ENCODE results near the gene BABAM1.
"Not testable (repeated sequence)": the region's sequence is repeated elsewhere in the genome, so short reads cannot be mapped to it uniquely, and the experiment has no call there.

Gene BABAM1

DNA sequence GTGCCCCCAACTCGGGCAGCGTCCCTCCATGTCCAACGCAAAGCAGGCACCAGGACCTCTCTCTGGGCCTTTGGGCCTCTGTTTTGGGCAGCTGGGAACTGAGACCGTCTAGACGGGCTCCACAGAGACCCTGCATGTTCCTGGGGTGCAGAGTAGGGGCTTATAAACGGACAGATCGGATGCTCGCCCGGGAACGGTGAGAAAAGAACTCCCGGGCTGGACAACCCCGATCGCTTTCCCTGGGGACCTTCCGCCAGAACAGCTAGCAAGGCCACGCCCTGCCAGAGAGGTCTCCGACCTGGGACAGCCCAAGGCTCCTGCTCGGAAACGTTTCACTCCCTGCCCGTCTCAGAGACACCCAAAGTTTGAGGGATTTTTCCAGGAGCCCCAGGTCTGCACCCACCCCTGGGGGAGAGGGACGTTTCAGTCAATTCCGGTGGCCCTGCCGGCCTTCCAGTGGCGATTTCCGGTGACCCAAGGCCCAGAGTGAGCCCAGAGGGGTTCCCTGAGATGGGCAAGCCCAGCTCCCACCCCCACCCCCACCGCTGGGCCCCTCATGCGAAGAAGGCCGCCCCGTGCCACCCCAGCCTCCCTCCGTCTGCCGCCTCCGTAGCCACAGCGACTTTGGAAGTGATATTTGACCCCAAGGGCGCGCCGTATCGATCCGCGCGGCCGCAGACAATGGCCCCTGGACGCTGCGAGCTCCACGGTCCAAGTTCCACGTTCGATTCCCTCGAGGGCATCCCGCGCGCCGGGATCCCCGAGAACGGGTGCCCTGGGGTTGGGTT, 23.2 kb upstream of the BABAM1 start:
- no peak for DNase-seq

DNA sequence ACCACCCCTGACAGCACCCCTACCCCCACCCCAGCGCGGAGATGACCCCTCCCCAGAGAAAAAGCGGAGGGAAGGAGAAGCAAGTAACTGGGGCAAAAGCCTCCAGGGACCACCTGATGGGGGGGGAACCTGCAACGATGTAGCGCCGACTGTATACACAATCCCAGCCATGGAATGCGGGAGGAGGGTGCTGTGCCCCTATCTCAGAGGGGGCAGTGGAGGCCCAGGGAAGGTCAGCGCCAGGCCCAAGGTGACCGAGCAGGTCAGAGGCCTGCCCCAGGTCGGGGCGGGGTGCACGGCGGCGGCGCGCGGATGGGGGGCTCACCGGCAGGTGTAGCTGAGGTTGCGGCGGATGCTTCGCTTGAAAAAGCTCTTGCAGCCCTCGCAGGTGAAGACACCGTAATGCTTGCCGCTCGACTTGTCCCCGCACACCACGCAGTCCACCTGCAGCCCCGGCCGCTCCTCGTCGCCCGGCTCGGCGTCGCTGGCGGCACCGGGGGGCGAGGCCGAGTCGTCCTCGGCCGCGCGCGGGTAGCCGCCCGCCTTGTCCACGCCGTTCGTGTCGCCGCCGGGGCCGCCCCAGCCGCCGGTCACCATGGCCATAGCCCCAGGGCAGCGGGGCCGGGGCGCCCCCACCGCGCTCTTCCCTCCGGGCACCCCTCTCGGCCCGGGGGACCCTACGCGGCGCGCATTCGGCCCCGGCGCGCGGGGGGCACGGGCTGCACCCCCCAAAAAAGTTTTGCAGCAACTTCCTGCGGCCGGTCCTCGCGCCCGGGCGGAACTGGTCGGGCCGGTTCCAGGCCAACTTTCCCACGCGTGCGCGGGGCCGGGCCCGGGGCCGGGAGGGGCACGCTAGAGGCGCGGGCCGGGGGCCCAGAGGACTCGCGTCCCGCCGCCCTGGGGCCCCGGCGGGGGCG, 22.4 kb upstream of the BABAM1 start:
- DNase-seq = no peak

DNA sequence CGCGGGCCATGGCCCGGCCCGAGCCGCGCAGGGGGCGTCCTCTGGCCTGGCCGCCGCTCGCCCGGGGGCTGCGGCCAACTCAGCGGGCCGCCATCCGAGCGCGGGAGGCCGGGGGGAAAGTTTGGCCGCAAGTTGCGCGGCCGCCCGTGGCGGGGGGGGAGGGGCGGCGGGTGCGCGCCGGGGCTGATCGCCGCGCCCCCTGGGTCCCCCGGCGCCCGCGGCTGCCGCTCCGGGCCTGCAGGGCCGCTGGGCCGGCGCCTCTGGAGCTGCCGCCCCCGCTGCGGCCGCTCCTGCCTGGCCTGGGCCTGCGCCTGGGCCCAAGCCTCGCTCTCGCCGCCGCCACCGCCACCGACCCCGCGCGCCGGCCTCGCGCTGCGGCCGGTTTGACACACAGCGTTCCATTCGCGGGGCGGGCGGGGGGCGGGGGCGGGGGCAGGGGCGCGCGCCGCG, 21.7 kb upstream of the BABAM1 start, which contains the start of gene NR2F6:
TSS of gene NR2F6 (minus strand) at position 385 of the 450 bp plus-strand sequence. CDS start 699 bp downstream, outside the sequence.
- DNase-seq = no peak

DNA sequence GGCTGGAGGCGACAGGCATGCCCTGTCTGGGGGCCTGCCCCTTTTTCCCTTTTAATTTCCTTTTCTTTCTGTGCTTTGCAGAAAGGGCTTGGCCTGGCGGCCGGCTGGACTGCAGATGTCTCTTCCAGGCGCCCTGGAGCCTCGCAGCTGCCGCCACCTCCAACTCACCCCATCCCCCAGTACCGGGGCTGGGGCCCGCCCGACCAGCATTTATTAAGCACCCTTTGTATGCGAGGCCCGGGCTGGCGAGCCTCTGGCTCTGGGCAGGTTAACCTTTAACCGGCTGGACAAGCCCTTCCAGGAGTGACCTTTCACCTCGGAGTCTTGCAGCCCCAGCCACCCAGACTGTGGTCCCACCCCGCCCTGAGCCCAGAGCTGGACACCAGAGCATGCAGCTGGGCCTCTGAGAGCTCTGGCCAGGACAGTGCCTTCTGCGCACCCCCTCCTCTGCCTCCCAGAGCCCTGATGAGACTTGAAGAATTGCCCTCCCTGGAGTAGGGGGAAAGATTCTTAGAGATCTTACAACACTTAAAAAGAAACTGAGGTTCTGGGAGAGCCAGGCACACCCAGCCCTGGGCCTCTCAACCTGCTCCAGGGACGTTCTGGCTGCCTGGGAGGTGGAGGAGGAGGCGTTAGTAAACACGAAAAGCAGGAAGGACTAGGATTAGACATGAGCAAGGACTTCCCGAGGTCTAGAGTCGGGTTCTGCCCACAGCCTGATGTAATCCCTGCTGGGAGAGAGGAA, 20.4 kb upstream of the BABAM1 start:
- no peak for DNase-seq

DNA sequence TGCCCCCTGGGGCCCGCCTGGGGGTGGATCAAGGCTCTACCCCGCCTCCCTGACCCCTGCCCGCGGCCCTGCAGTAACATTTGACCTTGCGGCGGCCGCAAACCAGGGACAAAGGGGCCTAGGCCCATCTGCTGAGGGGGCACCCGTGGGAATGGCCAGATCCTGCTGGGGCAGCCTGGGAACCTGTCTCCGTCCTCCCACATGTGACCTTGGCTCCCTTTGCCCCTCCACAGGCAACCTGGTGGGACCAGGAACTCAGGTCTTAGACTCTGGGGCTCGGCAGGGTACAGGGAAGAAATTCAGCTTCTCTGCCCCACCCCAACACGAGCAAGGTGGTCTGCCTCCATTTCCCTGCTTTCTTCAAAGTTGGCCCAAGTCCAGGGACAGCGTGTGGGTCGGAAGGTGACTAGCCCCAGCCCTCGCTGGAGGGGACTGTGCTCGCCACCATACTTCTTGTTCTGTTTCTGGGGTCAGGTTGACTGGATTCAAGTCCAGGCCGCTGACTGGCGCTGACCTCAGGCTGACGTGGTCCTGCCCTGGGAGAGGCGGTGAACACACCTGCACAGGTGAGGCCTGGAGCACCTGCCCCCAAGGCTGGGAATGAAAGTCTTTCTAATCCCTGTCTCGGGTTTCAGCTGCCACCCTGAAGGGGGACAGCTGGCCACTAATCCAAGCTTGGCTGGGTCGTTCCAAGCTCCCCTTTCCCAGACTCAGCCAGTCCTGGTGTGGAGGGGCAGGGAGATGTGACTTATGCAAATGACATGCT, 19.0 kb upstream of the BABAM1 start:
- DNase-seq = no peak

DNA sequence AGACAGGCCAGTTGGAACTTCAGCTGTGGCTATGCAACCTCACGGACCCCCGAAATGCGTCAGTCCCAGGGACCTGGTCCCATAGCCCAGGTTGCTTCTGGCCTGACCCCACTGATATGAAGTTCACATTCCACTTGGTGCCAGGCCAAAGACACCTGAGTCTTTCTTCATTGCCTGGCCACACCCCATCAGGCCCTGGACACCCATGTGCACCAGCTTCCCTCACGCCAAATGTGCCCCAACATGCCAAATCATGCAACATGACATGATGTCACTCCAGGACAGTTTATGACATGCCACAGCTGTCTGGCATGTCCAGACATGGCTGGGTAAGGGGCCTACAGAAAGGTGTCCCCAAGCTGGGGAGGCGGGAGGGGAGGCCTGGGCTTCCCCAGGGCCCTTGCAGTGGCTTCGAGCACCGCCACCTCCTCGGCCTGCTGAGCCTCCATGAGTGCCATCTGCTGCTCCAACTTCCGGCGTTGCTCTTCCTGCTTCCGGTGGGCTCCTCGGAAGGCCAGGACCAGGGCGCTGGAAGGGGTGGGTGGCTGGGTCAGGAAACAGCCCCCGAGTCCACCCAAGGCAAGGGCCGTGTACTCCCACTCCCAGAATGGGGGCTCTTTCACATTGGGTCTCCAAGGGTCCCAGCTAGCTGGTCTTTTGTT, 17.2 kb upstream of the BABAM1 start:
- no peak for DNase-seq

DNA sequence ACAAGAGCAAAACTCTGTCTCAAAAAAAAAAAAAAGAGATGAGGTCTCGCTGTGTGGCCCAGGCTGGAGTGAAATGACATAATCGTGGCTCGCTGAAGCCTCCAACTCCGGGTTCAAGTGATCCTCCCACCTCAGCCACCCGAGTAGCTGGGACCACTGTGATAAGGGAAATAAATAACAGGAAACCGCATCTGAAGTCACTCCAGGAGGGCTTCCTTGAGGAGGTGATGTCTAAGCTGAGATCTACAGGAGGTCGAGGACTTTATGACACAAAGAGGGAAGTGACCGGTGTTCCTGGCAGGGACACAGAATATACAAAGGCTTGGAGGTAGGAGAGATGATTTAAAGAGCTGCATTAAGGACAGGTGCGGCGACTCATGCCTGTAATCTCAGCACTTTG, 12.6 kb upstream of the BABAM1 start:
- DNase-seq = no peak

- DNase-seq = no peak
Observed at GRCh38 chr19:17255150-17255621, 12.1 kb upstream of the BABAM1 start.

GRCh38 chr19:17256130-17256529, 11.1 kb upstream of the BABAM1 start:
- no peak for DNase-seq

GRCh38 chr19:17259118-17259780, 8.0 kb upstream of the BABAM1 start:
- DNase-seq = no peak

GRCh38 chr19:17259934-17260333, 7.3 kb upstream of the BABAM1 start:
- DNase-seq = no peak

DNA sequence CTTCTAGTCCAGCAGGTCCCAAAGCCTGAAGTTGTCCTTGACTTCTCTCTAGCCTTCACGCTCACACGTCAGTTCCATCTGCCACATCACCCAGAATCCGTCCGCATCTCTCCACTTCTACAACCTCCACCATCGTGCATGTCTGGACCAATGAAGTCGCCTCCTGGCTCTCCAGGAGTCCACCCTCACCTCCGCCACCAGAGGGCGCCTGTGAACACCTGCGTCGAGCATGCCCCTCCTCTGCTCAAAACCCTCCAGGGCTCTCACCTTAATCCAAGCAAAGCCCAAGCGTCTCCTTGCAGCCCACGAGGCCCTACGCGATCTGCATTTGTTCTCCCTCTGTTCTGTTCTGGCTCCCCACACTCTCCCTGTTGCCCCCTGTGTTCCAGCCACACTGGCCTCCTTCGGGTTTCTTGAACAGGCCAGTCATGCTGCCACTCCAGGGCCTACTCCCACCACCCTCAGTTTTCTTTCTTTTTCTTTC, 6.4 kb upstream of the BABAM1 start:
- DNase-seq = peak; percentile 92

DNA sequence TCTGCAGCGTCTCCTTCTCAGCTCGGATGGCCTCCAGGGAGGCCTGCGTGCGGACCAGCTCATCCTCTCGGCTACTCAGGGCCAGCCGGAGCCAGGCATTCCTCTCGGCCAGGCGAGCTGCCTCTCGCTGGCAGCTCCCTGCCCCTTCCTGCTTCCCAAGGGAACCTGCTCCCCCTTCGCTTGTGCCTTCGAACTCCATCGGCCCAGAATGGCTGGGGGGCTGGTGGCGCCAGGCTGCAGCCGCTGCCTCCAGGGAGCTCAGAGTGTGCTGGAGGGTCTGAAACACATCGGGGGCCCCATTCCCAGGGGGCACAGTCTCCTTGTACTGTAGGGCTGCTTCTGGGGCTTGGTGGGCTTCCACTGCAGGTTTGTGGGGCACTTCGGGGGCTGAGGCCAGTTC, 4.7 kb upstream of the BABAM1 start:
- no peak for DNase-seq

DNA sequence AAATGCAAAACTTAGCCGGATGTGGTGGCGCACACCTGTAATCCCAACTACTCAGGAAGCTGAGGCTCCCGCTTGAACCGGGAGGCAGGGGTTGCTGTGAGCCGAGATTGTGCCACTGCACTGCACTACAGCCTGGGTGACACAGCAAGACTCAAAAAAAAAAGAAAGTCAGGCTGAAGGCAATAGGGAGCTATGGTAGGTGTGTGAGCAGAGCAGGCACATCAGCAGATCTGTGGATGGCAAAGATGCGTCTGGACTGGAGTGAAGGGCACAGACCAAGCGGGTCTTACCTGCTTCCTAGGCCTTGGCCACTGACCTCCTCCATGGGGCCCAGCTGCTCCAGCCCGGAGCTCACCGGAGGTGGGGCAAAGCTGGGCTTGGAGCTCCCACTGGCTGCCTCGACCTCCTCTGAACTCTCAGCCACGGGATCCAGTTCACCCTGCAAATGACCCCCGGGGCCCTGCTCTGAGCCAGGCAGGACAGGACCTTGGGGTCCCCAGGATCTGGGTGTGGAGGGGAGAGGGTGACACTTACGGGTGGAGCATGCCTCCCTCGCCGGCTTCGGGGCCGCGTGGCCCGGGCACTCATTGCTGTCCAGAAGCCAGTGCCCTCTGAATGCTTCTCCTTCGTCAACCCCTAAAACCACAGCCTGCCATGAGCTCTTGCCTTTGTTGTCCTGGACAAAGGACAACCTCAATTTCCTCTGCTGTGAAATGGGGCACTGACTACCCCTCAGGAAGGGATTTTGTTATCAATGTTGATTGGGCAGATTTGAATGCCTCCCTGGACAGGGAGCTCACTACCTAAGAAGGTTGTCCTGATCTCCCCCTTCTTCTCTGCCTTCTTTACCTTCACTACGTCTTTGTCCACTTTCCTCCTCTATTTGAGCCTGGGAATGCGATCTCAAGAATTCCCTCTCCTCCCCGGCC, 3.3 kb upstream of the BABAM1 start:
- no peak for DNase-seq

DNA sequence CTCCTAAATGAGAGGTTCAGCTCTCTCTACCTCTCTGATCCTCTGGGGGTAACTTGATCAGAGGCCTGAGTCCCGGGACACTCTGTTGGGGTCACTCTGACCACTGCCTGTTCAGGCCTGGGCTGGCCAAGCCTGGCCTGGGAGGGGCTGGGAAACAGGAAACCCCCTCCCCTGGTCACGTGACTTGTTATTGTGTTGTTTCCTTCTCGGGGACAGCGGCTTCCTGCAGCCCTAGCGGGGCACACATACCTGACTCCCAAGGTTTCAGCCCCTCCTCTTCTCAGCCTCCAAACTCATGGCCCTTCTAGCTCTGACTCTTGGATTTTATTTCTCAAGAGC, 2.6 kb upstream of the BABAM1 start, which contains the start of gene USHBP1:
TSS of gene USHBP1 (minus strand) at position 105 of the 339 bp plus-strand sequence. CDS start 446 bp downstream, outside the sequence.
- no peak for DNase-seq

- DNase-seq = no peak
Observed at GRCh38 chr19:17266026-17266425, 1.2 kb upstream of the BABAM1 start.

GRCh38 chr19:17266589-17266974, 661 bp upstream of the BABAM1 start:
- DNase-seq = no peak

DNA sequence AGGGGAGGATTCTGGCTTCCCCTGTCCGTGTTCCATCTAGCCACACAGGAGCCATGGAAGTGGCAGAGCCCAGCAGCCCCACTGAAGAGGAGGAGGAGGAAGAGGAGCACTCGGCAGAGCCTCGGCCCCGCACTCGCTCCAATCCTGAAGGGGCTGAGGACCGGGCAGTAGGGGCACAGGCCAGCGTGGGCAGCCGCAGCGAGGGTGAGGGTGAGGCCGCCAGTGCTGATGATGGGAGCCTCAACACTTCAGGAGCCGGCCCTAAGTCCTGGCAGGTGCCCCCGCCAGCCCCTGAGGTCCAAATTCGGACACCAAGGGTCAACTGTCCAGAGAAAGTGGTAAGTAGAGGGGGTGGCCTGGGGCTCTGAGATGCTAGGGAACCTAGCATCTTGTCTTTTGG, 1.5 kb downstream of the BABAM1 start:
- DNase-seq = no peak

- not testable (repeated sequence) for DNase-seq
Observed at GRCh38 chr19:17274892-17275291, 7.6 kb downstream of the BABAM1 start.
